GM18505 (cell line): ENCODE measurements around the gene ADRM1.

Source experiments
- ATAC-seq: cut with Tn5 transposase; IDR thresholded peaks from one replicate; pipeline ENCODE4 v1.9.1; 2021; ENCODE audit not compliant: unreplicated experiment
- POLR2A ChIP-seq: IDR thresholded peaks from 4 replicates; pipeline ENCODE4 v1.6.1; 2011; ENCODE audit warnings: borderline replicate concordance; ENCODE audit not compliant: insufficient read depth, insufficient read length; ENCODE audit errors: extremely low read depth

Gene ADRM1

GRCh38 chr20:62353289-62354030 is 50.7 kb downstream of the ADRM1 start:
- ATAC-seq = no peak

GRCh38 chr20:62354031-62354808 is 51.4 kb downstream of the ADRM1 start:
- no peak for TF ChIP-seq POLR2A
- no peak for ATAC-seq

More at GRCh38 chr20:62353289-62354030, 50.7 kb downstream of the ADRM1 start:
- no peak for TF ChIP-seq POLR2A

- no peak for TF ChIP-seq POLR2A
Measured at GRCh38 chr20:62354811-62355341, 52.1 kb downstream of the ADRM1 start.

GRCh38 chr20:62355516-62355877 is 52.7 kb downstream of the ADRM1 start:
- no peak for TF ChIP-seq POLR2A
- no peak for ATAC-seq

More at GRCh38 chr20:62354811-62355341, 52.1 kb downstream of the ADRM1 start:
- no peak for ATAC-seq

- no peak for TF ChIP-seq POLR2A
- no peak for ATAC-seq
Measured at GRCh38 chr20:62355878-62356588, 53.2 kb downstream of the ADRM1 start.

GRCh38 chr20:62356589-62357186 is 53.9 kb downstream of the ADRM1 start:
- no peak for ATAC-seq
- no peak for TF ChIP-seq POLR2A

- TF ChIP-seq POLR2A = no peak
- no peak for ATAC-seq
Measured at GRCh38 chr20:62357187-62357667, 54.4 kb downstream of the ADRM1 start.

- TF ChIP-seq POLR2A = no peak
- ATAC-seq = no peak
Measured at GRCh38 chr20:62357681-62358080, 54.9 kb downstream of the ADRM1 start.
